Thoracic aorta (tissue), 2 donors: ENCODE results near the gene NECTIN1. TPM values are rescaled to one million over a fixed set of nuclear protein-coding genes. Genes with fewer than 3 reads are reported as not detected.

Source experiments
- ATAC-seq: fragments of 150-250 bp; one replicate; pipeline ENCODE4 v1.8.0; 2017; ENCODE audit warnings: low read depth; ENCODE audit not compliant: insufficient number of reproducible peaks, low FRiP score
- DNase-seq: peaks from one replicate; pipeline ENCODE4 v3.0.0-alpha.2; 2020; ENCODE audit warnings: low spot score
- H3K27ac ChIP-seq, 2 donors: fragments of 200-600 bp; sonication (generic); 1 replicate in 1 of 2; 2 replicates in 1 of 2; pipeline ENCODE4 v1.5.1; 2016; ENCODE audit warnings: mild to moderate bottlenecking in 2 of 2, moderate library complexity in 2 of 2
- H3K27me3 ChIP-seq: fragments of 200-600 bp; sonication (generic); replicated peaks from 2 replicates; pipeline ENCODE4 v1.6.0; 2016; ENCODE audit warnings: mild to moderate bottlenecking; ENCODE audit not compliant: insufficient read depth
- H3K36me3 ChIP-seq: fragments of 200-600 bp; sonication (generic); one replicate; pipeline ENCODE4 v1.5.1; 2016
- H3K4me1 ChIP-seq, 2 donors: fragments of 200-600 bp; sonication (generic); 1 replicate in 1 of 2; 2 replicates in 1 of 2; pipeline versions ENCODE4 v1.5.1 to v1.6.0; 2016; ENCODE audit warnings: low read depth in 2 of 2, mild to moderate bottlenecking in 1 of 2; ENCODE audit not compliant: control insufficient read depth in 1 of 2
- H3K4me3 ChIP-seq: fragments of 200-600 bp; sonication (generic); 2 replicates; pipeline ENCODE4 v1.5.1; 2016; ENCODE audit warnings: mild to moderate bottlenecking
- H3K9me3 ChIP-seq: fragments of 200-600 bp; sonication (generic); 2 replicates; pipeline ENCODE4 v1.5.1; 2016
- total RNA-seq, 2 donors: library from RNA; depleted of rRNA; stranded (reverse); fragments of >200 nt; gene quantifications; one replicate each; pipeline versions ENCODE4 v1.1.0 to v1.2.3, GENCODE V29; 2016
- TF ChIP-seq, protein P1 (sequence below): fragments of 200-600 bp; sonication (generic); IDR thresholded peaks from one replicate; pipeline ENCODE4 v1.5.1; 2019; ENCODE audit warnings: antibody characterized with exemption

NECTIN1 gene
- total RNA-seq, 2 donors from 2014 or later, result 4.2 to 4.4 TPM

DNA sequence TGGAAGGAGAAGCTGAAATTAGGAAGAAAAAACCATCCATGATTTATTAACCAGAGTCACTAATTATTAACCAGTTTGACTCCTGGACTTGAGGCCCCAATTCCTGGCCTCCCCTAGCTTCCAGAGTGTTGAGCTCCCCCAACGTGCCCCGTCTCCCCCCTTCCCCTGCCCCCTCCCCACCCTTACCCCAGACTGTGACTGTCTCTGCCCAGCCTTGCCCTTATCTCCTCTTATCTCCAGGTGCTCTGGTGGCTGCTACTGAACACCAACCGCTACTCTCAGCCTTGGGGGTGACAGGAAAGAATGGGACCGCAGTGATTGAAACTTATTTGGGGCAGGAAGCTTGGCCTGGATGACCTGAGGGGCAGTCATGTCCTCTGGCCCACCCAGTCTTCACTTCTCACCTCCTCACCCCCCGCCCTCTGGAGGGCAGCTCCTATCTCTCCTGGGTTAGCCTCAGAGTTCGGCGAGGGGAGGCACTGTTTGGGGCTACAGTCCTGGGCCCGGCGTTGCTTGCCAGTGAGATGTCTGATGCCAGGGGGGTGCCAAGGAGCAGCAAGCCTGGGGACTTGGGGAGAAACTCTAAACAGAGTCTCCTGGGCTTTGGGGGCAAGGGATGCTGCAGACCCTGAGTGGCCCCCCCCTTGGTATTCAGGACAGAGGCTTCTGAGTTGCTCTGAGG is 15.5 kb downstream of the NECTIN1 start:
- H3K4me1 ChIP-seq, result no peaks in the 10 kb centered on the region
- H3K4me3 ChIP-seq, result no peak overlapping the region
- TF ChIP-seq, protein P1, sequence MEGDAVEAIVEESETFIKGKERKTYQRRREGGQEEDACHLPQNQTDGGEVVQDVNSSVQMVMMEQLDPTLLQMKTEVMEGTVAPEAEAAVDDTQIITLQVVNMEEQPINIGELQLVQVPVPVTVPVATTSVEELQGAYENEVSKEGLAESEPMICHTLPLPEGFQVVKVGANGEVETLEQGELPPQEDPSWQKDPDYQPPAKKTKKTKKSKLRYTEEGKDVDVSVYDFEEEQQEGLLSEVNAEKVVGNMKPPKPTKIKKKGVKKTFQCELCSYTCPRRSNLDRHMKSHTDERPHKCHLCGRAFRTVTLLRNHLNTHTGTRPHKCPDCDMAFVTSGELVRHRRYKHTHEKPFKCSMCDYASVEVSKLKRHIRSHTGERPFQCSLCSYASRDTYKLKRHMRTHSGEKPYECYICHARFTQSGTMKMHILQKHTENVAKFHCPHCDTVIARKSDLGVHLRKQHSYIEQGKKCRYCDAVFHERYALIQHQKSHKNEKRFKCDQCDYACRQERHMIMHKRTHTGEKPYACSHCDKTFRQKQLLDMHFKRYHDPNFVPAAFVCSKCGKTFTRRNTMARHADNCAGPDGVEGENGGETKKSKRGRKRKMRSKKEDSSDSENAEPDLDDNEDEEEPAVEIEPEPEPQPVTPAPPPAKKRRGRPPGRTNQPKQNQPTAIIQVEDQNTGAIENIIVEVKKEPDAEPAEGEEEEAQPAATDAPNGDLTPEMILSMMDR, result no peak
- no peaks in the 10 kb centered on the region for H3K36me3 ChIP-seq
- no peaks in the 10 kb centered on the region for H3K27me3 ChIP-seq
- H3K9me3 ChIP-seq, result no peaks in the 10 kb centered on the region
- ATAC-seq, result no peak
- H3K27ac ChIP-seq, result no peak overlapping the region
- DNase-seq, result no peak

DNA sequence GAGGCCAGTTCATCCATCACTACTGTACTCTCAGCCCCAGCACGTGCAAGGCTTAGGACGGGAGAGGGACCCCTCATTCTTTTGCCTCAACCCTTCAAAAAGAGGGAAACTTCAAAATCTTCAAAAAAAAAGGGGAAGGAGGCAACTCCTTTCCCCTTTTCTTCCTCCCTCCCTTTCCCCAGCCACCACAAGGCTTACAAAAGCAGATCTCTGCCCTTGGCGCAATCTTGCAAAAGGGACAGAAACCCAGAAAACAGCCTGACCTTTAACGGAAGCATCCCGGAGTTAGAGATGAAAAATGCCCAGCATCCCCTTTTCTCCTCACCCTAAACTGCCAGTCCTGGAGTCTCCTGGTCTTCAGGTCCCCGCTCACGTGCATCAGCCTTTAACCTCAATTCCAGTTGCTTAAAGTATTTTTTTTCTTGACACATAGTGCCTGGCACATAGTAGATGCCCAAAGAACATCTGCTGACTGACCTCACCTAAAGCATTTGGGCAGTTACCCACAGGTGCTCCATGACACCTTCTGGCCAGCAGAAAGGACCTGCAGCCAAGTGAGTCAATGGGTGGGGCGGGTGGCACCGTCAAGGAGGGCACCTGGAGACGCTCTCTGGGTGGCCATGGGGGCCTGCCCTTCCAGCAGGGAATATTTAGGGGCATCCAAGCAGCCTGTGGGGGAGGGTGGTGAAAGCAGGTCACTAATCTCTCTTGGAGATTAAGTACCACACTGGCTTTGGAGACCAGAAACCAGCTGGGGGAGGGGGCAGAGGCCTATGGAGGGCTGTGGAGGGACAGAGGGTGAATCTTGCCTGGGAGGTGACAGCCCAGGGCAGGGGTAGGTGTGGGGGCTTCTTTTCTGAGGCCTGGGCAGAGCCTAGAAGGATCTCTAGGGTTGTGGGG is 16.3 kb downstream of the NECTIN1 start:
- Histone ChIP-seq H3K4me1 (no peaks in the 10 kb centered on the region), H3K36me3 (no peaks in the 10 kb centered on the region), H3K27me3 (no peaks in the 10 kb centered on the region), H3K4me3 (no peak overlapping the region), H3K27ac (no peak overlapping the region), H3K9me3 (no peaks in the 10 kb centered on the region)
- TF ChIP-seq, protein P1, result no peak
- no peak for DNase-seq
- no peak for ATAC-seq

GRCh38 chr11:119712006-119712405 is 17.0 kb downstream of the NECTIN1 start:
- H3K4me3 ChIP-seq, result no peak overlapping the region
- TF ChIP-seq, protein P1, result no peak
- H3K4me1 ChIP-seq, result no peaks in the 10 kb centered on the region
- H3K27me3 ChIP-seq, result no peaks in the 10 kb centered on the region
- no peaks in the 10 kb centered on the region for H3K36me3 ChIP-seq
- DNase-seq, result no peak
- H3K9me3 ChIP-seq, result no peaks in the 10 kb centered on the region
- ATAC-seq, result no peak
- no peak overlapping the region for H3K27ac ChIP-seq

GRCh38 chr11:119711476-119711875 is 17.5 kb downstream of the NECTIN1 start:
- TF ChIP-seq, protein P1, result no peak
- no peaks in the 10 kb centered on the region for H3K27me3 ChIP-seq
- no peak overlapping the region for H3K27ac ChIP-seq
- ATAC-seq (no peak), DNase-seq (no peak)
- no peaks in the 10 kb centered on the region for H3K4me1 ChIP-seq
- no peak overlapping the region for H3K4me3 ChIP-seq
- no peaks in the 10 kb centered on the region for H3K9me3 ChIP-seq
- no peaks in the 10 kb centered on the region for H3K36me3 ChIP-seq

DNA sequence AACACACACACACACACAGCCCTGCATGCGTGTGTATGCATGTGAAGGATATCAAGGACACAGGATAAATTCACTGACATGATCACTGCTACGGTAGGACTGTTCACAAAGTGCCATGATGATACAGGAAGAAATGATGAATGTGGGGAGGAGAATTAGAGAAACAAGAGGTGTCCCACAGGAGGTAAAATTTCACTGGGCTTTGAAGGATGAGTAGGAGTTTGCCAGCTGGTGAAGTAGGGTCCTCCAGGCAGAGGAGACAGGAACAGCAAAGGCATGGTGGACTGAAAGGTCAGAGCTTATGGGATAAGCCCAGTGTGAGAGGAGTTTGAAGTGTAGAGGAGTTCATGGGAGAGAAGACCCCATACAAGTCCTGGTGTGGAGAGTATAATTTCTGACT is 18.6 kb downstream of the NECTIN1 start:
- DNase-seq (no peak), ATAC-seq (no peak)
- Histone ChIP-seq H3K9me3 (no peaks in the 10 kb centered on the region), H3K27ac (no peak overlapping the region), H3K4me1 (no peaks in the 10 kb centered on the region), H3K4me3 (no peak overlapping the region), H3K36me3 (no peaks in the 10 kb centered on the region), H3K27me3 (no peaks in the 10 kb centered on the region)
- TF ChIP-seq, protein P1, result no peak
